LHCN-M2 (cell line): ENCODE data around the gene KCNMA1. TPM values are rescaled to one million over a fixed set of nuclear protein-coding genes. Genes with fewer than 3 reads are reported as not detected.
A peak's percentile ranks its signal among the peaks of the same experiment; 100 is the strongest.
"Not testable (repeated sequence)": the region's sequence is repeated elsewhere in the genome, so short reads cannot be mapped to it uniquely, and the experiment has no call there.

Experiments
- DNase-seq: peaks from one replicate; pipeline ENCODE4 v3.0.0-alpha.2; 2012; ENCODE audit warnings: low read depth
- total RNA-seq: library from RNA; depleted of rRNA; stranded (reverse); fragments of >200 nt; gene quantifications from 2 replicates; pipeline ENCODE4 v1.2.3, GENCODE V29; 2014

The KCNMA1 gene
- total RNA-seq, 1 experiment from 2014 or later: 28.6 TPM

- no peak for DNase-seq
These were observed 26.4 kb upstream of the KCNMA1 start for GRCh38 chr10:77664008-77664407.

DNA sequence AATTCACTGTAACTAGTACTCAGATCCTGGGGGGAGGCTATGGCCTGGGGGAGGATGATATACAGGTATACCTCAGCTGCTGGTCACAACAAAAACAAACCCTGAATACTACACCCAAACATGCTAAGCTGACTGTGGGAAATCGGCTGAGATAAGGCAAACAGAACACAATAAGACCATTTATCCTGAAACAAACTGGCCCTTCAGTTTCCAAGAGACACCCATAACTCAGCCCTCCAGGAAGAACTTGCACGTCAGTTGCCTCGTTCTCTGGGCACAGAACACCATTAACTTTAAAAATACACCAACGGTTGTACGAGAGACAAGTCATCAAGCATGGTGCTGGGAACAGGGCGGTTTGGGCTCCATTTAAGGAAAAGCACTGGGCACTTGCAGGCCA is 24.1 kb upstream of the KCNMA1 start:
- DNase-seq: no peak

GRCh38 chr10:77661100-77661499 is 23.5 kb upstream of the KCNMA1 start:
- no peak for DNase-seq

DNA sequence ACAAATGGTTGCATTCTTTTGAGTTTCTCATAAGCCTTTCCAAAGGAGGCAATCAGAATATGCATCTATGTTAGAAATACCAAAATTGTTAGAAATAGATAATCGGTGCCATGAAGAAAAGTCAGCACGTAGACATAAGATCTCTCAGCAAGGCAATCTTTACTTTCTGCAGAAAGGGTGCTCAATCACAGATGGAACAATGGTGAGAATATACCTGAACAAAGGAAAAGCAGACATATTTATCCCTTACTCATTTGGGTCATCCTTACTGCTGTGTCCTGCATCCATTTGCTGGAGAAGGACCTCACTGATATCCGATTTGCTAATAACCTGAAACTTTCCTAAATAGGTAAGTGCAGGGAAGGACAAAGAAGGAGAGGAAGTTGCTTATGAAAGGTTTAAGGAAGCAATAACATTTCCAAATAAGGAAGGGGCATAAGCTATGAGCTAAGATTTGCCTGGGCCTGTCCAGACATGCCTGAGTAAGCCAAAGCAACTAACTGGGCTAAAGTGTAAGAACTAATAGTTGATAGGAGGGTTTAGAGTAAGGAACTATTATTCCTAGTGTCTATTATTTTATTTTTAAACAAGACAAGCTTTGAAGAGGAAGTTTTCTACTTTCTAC is 21.6 kb upstream of the KCNMA1 start:
- DNase-seq: not testable (repeated sequence)

DNA sequence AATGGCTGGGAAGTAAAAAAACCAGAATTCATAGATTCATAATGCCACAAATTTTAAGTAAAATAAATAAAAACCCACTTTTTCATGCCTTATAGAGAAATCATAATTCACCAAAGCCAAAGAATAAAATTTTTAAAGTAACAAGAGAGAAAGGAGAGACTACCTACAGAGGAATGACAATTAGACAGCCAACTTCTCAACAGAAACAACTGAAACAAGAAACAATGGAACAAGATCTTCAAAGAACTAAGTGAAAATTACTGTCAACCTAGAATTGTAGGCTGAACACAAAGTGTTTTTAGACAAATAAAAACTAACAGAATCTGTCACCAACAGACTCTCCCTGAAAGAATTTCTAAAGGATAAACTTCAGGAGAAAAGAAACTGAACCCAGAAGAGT is 15.6 kb upstream of the KCNMA1 start:
- no peak for DNase-seq

DNA sequence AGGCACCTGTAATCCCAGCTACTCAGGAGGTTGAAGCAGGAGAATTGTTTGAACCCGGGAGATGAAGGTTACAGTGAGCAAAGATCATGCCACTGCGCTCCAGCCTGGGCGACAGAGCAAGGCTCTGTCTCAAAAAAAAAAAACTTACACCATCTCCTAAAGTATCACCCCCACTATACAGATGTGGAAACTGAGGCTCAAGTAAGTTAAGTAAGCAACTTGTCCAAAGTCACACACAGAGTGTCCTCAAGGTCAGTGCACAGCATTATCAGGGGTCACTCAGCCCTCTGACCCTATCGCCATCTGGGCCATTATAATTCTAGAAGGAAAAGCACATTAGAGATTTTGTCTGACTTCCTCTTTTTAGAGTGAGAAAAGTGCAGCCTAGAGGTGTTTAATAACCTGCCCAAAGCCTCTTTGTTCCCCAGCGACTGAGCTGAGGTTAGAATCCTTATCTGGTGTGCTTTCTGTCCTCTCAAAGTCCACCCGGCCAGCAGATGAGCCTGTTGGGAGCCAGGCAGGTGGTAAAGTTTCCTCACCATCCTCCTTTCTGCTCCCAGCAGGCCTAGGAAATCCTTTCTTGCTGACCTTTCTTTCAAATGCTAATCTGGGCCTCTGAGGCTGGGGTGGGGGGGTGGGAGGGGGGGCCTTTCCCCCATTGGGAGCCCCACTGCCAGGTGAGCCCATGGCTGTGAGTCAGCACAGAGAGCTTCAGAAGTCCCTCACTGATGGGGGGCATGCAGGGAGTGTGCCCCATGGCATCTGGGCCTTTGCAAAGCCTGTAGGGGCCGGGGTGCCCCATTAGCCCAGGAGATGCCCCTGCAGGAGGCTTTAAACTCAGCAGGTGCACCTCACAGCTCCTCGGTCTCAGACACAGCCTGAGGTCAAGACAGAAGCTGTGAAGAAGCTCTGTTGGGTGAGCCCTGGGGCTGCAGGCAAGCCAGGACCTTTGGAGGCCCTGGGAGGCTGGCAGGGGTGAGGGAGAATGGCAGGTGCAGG is 12.0 kb upstream of the KCNMA1 start:
- no peak for DNase-seq

GRCh38 chr10:77648472-77648871 is 10.9 kb upstream of the KCNMA1 start:
- no peak for DNase-seq

DNA sequence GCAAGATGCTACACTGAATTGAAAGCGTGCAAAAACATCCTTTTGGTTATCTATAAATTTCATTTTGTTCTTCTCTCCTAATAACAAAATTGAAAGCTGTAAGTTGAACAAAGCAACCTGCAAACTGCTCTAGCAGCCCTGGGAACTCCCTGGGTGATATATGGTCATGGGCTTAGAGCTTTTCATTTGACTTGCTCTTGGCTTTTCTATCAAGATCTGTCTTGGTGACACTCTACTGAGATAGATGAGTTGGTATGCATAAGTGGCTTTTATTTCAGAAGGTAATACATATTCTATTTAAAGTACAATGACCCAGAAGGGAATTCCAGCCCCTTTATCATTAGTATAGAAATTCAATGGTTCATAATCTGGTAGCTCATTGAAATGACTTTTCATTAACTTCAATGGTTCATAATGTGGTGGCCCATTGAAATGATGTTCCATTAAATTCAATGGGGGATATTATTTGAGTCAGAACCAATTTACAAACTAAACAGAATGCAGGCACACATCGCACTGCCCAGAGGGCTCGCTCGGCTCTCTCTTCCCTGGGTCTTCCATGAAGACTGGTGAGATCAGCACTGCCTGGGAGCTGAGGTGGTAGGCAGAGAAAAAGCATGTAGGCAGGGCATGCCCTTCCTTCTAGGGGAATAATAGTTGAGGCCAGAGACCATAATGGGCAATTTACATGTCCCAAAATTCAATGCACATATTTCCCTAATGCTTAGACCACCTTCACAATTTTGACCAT is 10.1 kb upstream of the KCNMA1 start:
- DNase-seq: no peak

- peak; percentile 32 for DNase-seq
These were observed 7.1 kb upstream of the KCNMA1 start for GRCh38 chr10:77644557-77645243.

- DNase-seq: peak; percentile 70
These were observed 6.3 kb upstream of the KCNMA1 start for GRCh38 chr10:77643795-77644468.

GRCh38 chr10:77641788-77642397 is 4.3 kb upstream of the KCNMA1 start:
- peak; percentile 83 for DNase-seq

DNA sequence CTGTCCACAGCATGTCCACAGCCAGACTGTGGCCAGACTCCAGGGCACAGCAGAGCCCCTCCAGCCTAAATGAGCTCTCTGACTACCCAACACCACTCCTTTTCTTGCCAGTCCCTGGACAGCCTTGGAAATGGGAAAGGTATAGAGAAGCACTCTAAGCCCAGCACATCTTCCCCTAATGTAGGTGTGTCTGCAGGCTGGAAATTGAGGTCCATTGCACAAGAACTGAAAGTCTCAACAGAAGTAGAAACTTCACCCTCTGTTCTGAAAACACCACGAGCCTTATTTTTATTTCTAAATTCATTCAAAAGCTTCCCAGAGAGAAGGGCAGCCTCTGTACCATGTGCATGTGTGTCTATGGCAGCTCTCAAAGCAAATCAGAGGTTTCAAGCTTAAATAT is 3.7 kb upstream of the KCNMA1 start:
- DNase-seq: no peak

- DNase-seq: no peak
These were observed 2.6 kb upstream of the KCNMA1 start for GRCh38 chr10:77640167-77640566.

- no peak for DNase-seq
These were observed 2.1 kb upstream of the KCNMA1 start for GRCh38 chr10:77639756-77640155.

DNA sequence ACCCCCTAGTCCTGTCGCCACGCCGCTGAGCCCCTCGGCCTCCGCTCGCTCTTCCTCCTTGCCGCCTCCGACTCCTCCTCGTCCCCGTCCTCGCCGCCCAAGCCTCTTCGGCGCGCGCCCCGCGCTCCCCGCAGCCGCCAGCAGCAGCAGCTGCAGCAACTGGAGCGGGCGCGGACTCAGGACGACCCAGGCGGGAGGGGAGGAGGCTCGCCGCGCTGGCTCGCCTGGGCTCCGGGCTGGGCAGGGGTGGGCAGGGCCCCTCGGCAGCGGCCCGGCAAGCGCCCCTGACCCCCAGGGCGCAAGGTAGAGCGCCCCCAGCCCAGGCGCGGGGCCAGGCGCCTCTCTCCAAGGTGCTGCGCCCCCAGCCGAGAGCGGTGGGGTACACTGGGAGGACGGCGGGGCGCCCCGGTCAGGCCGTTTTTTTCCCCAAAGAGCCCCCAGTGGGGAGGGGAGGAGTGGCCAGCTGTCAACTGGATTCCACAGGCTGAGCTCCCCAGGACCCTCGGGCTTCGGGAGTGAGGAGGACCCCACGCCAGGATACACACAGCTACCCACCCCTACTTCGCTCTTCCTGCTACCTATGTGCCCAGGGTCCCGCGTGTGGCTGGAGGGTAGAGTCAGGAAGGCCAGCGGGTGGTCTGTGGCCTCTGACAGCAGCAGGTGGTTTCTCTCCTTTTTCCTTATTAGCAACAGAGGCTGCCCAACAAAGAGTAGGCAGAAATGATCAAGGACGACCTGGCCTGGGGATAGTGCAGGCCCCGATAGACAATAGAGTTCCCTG is 903 bp upstream of the KCNMA1 start:
- DNase-seq: peak; percentile 64

- DNase-seq: no peak
These were observed 559 bp downstream of the KCNMA1 start for GRCh38 chr10:77636967-77637531.

GRCh38 chr10:77636282-77636966 is 1.2 kb downstream of the KCNMA1 start:
- DNase-seq: no peak

- DNase-seq: no peak
These were observed 2.0 kb downstream of the KCNMA1 start for GRCh38 chr10:77635402-77636227.
